DMS79 treated with DMSO at 0.1 percent for 48 hours (cell line): Measurements from ENCODE around the gene UQCC5.
"Not testable (repeated sequence)": the region's sequence is repeated elsewhere in the genome, so short reads cannot be mapped to it uniquely, and the experiment has no call there.

ENCODE experiments used
- DNase-seq: peaks from one replicate; lab custom pipeline; 2025; lab: John Stamatoyannopoulos, UW

The UQCC5 gene

DNA sequence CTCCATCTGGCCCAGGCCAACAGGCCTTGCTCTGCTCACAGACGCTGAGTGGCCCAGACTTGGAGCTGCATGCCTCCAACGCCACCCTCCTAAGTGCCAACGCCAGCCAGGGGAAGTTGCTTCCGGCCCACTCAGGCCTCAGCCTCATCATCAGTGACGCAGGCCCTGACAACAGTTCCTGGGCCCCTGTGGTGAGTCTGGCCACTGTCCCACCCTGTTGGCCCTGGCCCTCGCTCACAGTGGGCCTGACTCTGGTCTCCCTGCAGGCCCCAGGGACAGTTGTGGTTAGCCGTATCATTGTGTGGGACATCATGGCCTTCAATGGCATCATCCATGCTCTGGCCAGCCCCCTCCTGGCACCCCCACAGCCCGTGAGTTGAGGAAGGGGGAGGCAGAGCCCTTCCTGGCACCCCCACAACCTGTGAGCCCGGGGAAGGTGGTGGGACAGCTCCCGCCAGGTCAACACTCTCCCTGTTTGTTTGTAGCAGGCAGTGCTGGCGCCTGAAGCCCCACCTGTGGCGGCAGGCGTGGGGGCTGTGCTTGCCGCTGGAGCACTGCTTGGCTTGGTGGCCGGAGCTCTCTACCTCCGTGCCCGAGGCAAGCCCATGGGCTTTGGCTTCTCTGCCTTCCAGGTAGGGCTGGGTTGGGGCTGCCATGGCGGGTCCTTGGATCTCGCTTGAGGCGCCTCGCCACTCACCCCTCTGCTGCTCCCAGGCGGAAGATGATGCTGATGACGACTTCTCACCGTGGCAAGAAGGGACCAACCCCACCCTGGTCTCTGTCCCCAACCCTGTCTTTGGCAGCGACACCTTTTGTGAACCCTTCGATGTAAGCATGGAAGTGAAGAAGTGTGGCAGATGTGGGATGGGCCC, 12.8 kb upstream of the UQCC5 start:
- DNase-seq = no peak

DNA sequence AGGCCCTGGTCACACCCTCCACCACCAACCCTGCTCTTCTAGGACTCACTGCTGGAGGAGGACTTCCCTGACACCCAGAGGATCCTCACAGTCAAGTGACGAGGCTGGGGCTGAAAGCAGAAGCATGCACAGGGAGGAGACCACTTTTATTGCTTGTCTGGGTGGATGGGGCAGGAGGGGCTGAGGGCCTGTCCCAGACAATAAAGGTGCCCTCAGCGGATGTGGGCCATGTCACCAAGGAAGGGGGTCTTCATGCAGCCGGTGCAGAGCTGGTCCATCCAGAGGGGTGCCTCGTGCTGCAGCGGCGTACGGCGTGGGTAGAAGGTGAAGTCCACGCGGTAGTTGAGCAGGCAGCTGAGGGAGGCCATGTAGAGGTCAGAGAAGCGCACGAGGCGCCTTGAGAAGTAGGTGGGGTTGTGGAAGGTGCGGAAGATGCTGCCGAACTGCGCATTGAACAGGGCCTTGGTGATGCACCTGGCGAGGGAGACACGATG, 12.1 kb upstream of the UQCC5 start:
- no peak for DNase-seq

DNA sequence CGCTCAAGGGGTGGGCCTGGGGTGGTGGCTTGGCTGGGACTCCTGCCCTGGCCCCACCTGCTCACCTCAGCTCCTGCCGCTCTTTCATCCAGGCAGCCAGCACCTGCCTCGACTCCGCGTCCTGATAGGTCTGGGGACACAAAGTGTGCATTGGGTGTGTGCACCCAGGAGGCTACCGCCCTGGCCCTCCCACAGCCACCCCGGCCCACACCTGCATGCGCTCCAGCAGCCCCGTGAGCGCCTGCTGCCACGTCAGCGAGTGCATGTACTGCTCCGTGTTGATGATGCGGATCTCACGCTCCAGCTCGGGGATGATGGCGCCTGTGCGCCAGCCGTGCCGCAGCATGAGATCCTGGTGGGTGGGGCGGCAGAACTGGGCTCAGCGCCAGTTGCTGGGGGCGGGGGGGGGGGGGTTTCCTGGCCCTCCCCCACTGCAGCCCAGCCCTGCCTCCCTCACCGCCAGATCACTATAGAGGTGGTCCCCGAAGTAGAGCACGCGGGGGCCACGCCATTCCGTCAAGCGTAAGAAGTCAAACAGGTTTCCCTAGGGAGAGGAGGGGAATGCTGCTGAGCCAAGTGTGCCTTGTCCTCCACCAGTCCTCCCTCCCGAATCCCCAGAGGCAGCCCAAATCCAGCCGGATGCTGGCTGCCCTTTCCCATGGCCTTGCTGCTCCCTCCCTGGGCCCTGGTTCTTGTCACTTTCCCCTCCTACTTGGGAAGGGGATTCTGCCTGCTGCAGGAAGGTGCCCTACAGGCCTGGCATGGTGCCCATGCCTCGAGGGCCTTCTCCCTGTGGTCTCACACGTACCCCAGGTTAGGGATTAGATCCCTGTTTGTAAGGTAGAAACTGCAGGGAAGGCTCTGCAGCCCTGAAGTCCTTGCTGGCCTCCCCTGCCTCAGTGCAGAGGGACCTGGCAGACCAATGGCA, 11.4 kb upstream of the UQCC5 start:
- DNase-seq = peak; percentile 49

DNA sequence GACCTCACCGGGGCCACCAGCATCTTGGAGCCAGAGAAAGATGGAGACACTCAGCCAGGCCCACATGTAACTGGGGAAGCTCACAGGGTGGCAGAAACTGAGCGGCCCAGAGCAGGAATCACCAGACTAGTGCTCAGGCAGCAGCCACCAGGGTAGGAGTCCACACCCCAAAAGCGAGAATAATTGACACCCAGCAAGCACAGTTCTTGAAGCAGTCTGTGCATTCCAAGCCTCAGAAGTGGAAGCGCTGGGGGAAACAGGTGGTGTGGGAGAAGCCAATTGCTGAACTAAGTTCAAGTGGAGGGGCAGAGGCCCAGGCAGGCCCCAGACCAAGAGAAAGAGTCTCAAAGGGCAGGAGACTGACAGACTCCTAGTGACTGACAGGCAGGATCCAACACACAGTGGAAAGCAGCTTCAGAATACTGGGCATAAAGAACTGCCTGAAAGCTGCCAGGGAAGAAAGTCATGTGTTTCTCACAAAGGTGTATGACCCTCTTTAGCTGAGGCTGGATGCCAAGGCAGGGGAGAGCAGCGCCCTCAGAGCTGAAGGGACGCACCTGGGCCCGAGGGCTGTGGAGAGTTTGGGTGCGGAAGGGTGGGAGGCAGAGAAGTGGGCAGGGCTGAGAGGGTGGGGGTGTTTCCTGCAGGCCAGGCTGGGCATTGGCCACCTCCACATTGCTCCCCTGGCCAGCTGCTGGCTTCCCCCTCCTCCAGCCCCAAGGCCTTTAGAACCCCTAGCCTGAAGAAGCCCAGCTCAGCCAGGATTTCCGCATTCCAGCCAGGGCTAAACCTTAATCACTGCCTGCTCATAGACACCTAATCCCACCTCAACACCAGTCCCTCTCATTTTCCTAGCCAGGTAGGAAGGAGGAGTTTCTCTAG, 10.5 kb upstream of the UQCC5 start:
- DNase-seq = peak; percentile 34

DNA sequence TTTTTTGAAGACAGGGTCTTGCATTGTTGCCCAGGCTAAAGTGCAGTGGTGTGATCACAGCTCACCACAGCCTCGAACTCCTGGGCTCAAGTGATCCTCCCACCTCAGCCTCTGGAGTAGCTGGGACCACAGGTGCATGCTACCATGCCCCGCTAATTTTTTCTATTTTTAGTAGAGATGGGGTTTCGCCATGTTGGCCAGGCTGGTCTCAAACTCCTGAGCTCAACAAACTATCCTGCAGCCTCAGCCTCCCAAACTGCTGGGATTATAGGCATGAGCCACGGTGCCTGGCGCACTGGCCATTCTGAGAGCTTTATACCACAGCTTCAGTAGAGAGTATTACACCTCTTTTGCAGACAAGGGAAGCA, 9.8 kb upstream of the UQCC5 start:
- not testable (repeated sequence) for DNase-seq

DNA sequence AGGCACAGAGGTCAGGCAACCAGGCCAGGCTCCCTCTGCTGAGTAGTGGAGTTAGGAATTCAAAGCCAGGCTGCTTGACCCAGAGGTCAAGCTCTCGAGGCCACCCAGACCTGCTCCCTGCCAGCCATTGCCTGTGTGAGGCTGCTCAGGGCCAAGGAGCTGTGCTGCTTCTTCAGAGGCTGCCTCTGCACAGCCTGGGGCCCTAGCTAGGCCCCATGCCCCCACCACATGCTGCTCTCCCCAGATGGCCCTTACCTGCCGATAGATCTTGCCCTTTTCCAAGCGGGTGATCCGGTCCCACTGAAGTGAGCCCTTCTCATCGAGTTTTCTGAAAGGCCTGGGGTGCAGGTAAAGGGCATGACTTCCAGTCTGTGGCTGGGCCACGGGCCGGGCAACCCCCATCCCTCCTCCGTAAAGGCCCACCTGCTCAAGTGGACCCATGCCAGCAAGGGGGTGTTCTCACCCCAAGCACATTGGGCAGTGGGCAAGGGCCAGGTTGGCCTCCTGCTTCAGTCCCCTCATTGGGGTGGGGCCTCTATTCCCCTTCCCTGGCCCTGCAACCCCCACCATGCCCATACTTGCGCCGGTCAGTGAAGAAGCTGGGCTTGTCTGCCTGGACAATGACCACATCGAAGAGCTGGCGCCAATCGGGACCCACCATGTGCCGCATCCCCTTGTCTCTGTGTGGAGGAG, 9.2 kb upstream of the UQCC5 start:
- DNase-seq = no peak

DNA sequence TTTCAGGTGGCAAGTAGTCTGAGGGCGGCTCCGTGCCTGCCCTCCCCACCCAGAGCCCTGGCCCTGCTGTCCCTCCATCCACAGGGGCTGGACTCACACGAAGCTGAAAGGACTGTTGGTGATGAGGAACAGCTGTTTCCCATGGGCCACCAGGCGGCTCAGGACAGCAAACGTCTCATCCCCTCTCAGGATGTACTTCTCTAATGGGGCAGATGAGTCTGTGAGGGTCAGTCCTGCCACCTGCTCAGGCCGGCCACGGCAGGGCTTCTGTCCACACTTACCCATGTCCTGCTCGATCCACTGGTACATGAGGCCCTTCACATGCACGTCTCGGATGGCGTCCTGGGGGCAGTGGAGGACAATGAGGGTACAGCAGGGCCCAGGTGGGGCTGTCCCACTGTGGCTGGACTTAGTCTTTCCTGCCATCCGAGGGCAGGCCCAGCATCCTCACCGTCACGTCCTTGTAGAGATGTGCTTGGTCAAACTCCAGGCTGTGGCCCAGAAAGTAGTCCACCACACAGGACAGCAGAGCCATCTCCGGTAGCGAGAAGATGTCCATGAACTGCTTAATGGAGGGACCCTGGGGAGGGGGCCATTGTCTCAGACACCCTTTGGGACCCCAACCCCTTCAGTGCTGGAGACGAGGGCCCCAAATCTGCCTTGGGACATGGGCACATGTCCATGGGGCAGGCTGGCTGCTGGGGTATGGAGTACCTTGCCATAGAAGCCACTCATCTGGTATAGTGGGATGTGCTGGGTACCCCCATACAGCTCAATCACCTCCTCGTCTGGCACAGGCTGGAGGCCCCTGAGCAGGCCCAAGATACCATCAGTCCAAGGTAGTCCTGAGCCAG, 8.4 kb upstream of the UQCC5 start:
- DNase-seq = no peak

DNA sequence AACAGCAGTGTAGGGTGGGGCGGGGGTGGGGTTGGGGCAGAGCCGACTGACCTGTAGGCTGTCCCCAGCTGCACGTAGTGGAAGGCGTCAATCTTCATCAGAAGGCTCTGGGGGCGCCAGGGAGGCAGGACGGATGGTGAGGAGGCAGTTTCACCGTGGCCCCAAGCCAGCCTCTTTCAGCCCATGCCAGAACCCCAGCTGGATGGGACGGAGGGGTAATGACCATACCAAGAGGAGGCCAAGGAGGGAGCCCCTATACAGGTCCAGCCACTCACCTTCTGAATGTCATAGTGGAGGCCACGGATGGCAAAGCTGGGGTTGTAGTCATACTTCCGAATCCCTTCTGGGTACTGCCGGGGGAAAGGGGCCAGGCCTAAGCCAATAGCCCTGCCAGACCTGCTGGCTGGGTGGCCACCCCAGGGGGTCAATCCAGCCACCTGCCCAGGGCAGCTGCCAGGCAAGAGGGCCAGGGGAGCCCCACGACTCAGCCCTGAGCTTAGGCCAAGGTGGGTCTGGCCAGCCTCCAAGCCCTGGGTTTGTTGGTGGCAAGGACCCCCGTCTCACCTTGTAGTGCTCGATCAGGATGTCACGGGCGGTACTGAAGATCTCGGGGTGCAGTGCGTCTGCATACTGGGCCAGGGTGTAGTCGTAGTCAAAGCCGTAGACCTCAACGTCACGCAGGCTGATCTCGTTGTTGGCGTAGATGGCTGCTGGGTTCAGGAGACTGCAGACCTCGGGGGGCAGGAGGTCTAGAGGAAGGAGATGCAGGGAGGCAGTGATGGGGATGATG, 7.6 kb upstream of the UQCC5 start:
- DNase-seq = no peak

DNA sequence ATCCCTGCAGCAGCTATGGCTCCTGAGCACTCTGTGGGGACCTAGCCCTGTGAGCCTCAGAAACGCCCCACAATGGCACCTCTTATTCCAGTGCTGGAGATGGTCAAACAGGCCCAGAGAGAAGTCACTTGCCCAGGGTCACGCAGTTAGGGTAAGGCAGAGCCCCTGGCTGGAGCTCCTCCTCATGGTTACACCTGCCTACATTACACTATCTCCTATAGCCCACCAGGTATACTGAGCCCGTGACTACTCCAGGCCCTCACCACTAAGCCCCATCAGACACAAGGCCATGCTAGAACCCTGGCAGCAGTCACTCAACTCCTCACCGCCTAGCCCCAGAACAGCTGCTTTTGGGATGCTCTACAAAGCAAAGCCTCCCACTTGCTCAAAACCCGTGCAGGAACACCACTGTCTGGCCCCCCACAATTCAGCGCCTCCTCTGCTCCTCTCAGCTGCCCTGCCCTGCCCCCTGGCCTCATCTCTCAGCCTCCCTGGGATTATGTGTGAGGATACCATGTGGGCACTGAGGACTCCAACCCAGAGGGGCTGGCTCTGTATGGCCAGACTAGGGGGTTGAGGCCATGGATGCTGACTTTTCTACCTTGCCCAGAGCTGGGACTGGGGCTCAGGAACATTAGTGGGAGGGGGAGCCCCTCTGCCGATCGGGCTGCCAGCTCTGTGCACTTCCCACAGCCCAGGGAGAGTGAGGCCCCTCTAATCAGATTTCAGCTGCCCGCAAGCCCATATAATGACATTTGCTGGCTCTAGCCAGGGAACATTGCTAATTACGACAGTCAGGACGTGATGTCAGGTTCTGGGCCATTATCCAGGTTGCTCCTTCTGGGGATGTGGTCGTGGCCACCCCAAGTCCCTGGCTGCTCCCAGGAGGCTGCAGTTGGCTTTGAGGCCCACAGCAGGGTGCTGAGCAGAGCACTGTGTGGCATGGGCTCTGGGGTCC, 6.8 kb upstream of the UQCC5 start:
- no peak for DNase-seq

DNA sequence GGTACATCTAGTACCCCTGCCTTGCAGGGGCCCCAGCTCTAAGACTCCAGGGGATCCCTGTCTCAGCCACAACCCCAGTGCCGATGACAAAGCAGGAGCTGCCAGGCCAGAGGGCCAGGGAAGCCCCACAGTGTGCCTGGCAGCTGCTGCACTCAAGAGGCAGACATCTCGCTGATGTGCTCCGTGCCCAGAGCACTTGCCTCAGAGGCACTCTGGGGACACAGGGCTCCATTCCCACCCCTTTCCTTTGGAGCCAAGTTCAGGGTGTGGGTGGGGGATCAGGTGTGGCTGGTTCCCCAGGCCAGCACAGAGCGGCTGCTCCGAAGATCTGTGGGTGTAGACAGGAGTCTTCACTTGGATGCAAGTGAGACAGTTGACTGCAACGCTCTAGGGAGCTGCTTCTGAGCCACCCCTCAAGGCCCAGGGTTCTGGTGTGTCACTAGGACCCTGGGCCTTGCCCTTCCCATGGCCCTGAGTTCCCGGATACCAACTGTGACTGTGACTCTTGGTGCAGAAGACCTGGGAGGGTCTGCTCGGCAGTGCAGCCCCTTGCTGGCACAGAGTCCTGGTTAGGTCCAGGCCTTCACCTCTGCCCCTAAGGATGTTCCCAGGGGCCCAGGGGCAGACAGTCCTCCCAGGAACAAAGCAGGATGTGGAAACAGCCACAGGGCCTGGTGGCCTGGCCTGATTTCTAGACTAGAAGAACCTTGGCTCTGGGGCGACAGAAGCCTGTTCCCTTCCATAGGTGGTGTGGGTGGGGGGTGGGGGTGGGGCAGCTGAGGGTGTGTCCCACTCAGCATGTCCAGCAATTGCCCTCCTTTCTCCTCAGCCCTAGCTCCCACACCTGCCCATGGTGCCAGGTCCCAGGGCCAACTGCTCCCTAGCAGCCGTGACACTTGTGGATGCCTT, 5.2 kb upstream of the UQCC5 start:
- no peak for DNase-seq

DNA sequence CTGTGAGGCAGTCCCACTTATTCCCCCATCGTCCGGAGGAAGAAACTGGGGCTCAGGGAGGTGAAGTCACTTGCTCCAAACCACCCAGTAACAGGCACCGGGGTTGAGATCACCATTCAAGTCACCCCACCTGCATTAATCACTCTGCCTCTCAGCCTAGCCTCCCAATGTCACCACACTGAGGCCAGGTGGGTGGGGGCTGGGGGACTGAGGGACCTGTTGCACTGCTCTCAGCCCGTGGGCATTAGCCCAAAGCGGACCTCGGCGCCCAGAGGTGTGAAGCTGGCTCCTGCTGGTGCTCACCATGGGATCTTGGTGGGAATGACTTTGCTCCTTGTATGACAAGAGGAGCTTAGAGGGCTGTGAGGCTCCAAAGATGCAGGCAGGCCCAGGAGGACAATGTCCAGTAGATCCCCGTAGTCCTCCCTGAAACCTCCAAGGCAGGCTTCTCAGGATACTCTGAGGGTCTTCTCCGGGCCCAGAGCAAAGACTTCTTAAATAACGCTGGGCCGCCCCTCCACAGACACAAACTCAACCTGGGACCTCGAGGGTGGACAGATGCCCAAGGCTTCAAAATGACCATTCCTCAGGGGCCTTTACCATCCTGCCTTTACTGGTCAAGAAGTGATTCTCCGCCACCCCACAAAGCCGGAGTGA, 4.4 kb upstream of the UQCC5 start:
- DNase-seq = no peak

DNA sequence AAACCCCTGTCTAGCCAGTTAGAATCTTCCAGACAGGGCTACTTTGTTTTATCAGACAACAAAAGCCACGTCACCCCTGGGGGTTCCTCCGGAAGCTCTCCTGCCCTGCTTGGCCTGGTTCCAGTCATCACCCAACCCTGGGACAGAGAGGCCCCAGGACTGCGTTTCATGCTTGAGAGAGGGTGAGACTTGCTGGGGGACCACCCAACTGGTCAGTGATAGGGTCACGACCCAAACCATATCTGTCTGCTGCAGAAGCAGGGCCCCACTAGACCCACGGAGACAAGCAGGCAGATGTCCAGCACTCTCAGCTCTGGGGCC, 3.9 kb upstream of the UQCC5 start:
- DNase-seq = no peak

DNA sequence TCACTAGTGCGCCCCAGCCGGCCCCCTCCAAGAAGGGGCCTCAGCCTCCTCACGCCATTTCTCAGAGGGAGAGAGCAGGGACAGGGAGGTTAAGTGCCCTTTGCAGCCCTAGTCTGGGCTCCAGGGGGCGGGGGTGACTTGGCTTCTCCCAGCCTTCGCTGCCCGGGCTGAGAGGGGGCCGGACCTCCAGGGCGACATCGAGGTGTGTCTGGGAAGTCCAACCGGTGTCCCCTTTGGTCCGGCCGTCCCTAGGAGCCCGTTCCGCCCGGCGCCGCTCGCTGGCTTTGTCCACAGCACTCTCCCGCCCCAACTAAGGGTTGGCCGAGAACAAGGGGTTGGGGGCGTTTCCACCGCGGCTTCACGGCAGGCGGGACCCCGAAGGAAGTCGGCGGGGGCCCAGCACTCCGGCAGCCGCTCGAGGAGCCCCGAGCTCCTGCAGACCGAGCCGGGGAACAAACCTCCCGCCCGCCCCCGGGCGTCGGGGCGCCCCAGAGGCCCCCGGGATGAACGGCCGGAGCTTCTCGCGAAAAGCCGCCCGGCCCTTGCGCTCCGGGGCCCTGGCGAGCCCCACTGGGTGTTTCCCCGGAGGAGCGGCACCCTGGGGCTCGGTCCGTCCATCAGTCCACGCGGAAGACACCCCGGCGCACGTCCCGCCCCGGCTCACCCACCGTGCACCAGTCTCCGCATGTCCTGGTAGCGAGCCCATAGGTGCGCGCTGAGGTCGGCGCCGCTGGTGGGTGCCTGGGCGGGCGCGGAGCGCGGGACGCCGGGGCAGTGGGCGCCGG, 3.4 kb upstream of the UQCC5 start:
- no peak for DNase-seq

DNA sequence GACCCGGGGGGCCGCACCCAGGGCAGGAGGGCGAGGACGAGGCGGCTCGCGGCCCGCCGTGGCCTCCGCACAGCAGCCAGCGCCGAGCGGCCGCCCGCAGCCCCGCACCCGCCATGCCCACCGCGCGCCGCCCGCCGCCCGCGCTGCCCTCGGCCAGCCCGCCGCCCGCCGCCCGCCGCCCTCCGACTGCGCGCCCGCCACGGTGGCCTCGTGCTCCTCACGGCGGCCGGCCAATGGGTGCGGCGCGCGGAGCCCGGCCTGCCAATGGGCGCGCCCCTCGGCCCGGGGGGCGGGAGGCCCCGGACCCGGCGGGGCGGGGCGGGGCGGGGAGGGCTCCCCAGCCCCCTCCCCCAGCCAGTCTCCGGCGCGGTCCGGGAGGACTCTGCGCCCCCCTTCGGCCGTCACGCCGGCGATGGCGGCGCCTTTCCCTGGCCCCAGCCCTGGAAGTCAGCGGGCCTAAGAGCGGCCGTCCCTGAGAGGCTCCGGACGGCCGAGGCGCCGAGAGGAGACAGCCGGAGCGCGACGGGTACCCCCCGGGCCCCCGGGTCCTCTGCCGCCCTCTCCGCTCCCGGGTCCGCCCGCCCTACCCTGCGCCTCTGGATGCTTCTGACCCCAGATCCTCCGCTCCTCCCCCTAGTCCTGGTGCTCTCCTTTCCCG, 2.7 kb upstream of the UQCC5 start, which contains the start of gene NT5DC2:
NT5DC2 (minus strand) TSS at position 235 of the 658 bp plus-strand sequence; CDS start at position 115, 120 bp downstream.
- peak; percentile 10 for DNase-seq
